ENCODE data around the gene DDX31.

DNA sequence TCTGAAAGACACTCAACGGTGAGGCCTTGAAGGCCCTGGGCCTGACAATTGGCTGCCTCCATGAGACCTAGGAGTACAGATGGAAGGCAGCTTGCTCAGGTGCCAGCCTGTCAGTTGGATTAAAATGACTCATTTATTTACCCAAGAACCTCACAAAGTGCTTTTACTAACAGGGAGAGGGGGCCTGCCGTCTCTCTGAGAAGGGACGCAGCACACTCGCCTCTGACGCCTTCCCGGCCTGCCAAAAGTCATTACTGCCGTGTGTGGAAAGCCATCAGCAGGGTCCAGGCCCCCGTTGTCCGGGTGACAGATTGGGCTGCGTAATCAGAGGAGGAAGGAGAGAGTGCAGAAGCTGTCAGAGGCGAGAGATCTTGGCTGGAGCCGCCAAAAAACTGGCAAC, 32.4 kb downstream of the DDX31 start:
- no peak for TF ChIP-seq POLR2AphosphoS5 (IDR thresholded peaks at IDR 0.05; ENCODE audit: low read depth, low read length)
- TF ChIP-seq SIN3A (IDR thresholded peaks at IDR 0.05; ENCODE audit: borderline replicate concordance, insufficient read depth, low read length), result no peak
